Breast epithelium (tissue), 3 donors: ENCODE data around the gene ATG9B.

Source experiments
- POLR2AphosphoS5 ChIP-seq, 3 donors: sonication (generic); formaldehyde crosslinking; IDR thresholded peaks; one replicate each; pipeline ENCODE4 v1.6.1; 2017; ENCODE audit warnings: antibody characterized with exemption in 3 of 3
- TF ChIP-seq, protein P1 (sequence below), 3 donors: fragments of 450-650 bp; IDR thresholded peaks; one replicate each; pipeline ENCODE4 v1.5.1; 2016 to 2017; ENCODE audit warnings: antibody characterized with exemption in 3 of 3, mild to moderate bottlenecking in 3 of 3, moderate library complexity in 3 of 3

DNA sequence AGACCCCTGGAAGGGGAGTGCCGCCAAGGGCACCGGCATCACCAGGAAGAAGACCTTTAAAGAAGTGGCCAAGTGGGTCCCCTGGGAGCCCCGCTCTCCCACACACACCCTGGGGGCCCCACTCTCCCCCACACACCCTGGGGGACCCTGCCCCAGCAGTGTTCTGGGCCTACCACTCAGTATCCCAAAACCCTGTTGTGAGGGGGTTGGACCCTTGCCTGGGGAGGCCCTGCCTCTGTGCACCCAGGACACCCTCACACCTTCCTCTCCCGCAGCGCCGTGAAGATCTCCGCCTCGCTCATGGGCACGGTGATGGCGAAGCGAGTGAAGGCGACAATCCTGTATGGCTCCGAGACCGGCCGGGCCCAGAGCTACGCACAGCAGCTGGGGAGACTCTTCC, 22.7 kb downstream of the ATG9B start:
- TF ChIP-seq, protein P1, sequence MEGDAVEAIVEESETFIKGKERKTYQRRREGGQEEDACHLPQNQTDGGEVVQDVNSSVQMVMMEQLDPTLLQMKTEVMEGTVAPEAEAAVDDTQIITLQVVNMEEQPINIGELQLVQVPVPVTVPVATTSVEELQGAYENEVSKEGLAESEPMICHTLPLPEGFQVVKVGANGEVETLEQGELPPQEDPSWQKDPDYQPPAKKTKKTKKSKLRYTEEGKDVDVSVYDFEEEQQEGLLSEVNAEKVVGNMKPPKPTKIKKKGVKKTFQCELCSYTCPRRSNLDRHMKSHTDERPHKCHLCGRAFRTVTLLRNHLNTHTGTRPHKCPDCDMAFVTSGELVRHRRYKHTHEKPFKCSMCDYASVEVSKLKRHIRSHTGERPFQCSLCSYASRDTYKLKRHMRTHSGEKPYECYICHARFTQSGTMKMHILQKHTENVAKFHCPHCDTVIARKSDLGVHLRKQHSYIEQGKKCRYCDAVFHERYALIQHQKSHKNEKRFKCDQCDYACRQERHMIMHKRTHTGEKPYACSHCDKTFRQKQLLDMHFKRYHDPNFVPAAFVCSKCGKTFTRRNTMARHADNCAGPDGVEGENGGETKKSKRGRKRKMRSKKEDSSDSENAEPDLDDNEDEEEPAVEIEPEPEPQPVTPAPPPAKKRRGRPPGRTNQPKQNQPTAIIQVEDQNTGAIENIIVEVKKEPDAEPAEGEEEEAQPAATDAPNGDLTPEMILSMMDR (IDR thresholded peaks at IDR 0.05) = no peak
- TF ChIP-seq POLR2AphosphoS5 (IDR thresholded peaks at IDR 0.05) = no peak
